Activated gamma-delta T cell treated with Interleukin-2 at 50 U/mL for 16 hours (primary cell): ENCODE results near the gene CYP4X1.
"Not testable (repeated sequence)": the region's sequence is repeated elsewhere in the genome, so short reads cannot be mapped to it uniquely, and the experiment has no call there.

Experiments used
- DNase-seq: peaks from one replicate; pipeline ENCODE4 v3.0.0-alpha.2; 2020

The CYP4X1 gene

GRCh38 chr1:47023268-47024140 is at the start of gene CYP4X1:
Gene CYP4X1 (plus strand): TSS chr1:47023669. CDS start chr1:47023818, 149 bp downstream.
- no peak for DNase-seq

GRCh38 chr1:46983166-46983829 is 40.2 kb upstream of the CYP4X1 start:
- no peak for DNase-seq

- no peak for DNase-seq
Observed at GRCh38 chr1:46983830-46984586, 39.5 kb upstream of the CYP4X1 start.

- not testable (repeated sequence) for DNase-seq
Observed at GRCh38 chr1:46990541-46990940, 32.9 kb upstream of the CYP4X1 start.

GRCh38 chr1:46991083-46991923 is 32.2 kb upstream of the CYP4X1 start:
- no peak for DNase-seq

GRCh38 chr1:46996659-46997281 is 26.7 kb upstream of the CYP4X1 start:
- no peak for DNase-seq

GRCh38 chr1:47002211-47002610 is 21.3 kb upstream of the CYP4X1 start:
- no peak for DNase-seq

- DNase-seq = no peak
Observed at GRCh38 chr1:47003896-47004403, 19.5 kb upstream of the CYP4X1 start.

GRCh38 chr1:47006437-47006836 is 17.0 kb upstream of the CYP4X1 start:
- not testable (repeated sequence) for DNase-seq

- DNase-seq = no peak
Observed at GRCh38 chr1:47013293-47013692, 10.2 kb upstream of the CYP4X1 start.

GRCh38 chr1:47021070-47021469 is 2.4 kb upstream of the CYP4X1 start:
- DNase-seq = no peak

- no peak for DNase-seq
Observed at GRCh38 chr1:47024141-47024801, 802 bp downstream of the CYP4X1 start.

- no peak for DNase-seq
Observed at GRCh38 chr1:47030170-47030805, 6.8 kb downstream of the CYP4X1 start.

- no peak for DNase-seq
Observed at GRCh38 chr1:47031059-47031458, 7.6 kb downstream of the CYP4X1 start.

- DNase-seq = no peak
Observed at GRCh38 chr1:47031585-47031984, 8.1 kb downstream of the CYP4X1 start.

GRCh38 chr1:47036764-47037163 is 13.3 kb downstream of the CYP4X1 start:
- no peak for DNase-seq

- no peak for DNase-seq
Observed at GRCh38 chr1:47059376-47059775, 35.9 kb downstream of the CYP4X1 start.

GRCh38 chr1:47067097-47067594 is 43.7 kb downstream of the CYP4X1 start, which contains the start of gene CYP4Z1:
Gene CYP4Z1 (plus strand): TSS chr1:47067231. CDS start chr1:47067491, 260 bp downstream.
- DNase-seq = no peak

- not testable (repeated sequence) for DNase-seq
Observed at GRCh38 chr1:47069080-47069479, 45.6 kb downstream of the CYP4X1 start.

- DNase-seq = not testable (repeated sequence)
Observed at GRCh38 chr1:47069509-47069908, 46.0 kb downstream of the CYP4X1 start.
